GM18519 (cell line): ENCODE results near the gene GPX4.
"Not testable (repeated sequence)": the region's sequence is repeated elsewhere in the genome, so short reads cannot be mapped to it uniquely, and the experiment has no call there.

Experiments used
- ATAC-seq: cut with Tn5 transposase; IDR thresholded peaks from one replicate; pipeline ENCODE4 v1.9.1; 2021; ENCODE audit warnings: mild to moderate bottlenecking, moderate library complexity; ENCODE audit not compliant: unreplicated experiment, low FRiP score

Gene GPX4

GRCh38 chr19:1128106-1128505 is 24.3 kb downstream of the GPX4 start:
- ATAC-seq, result no peak

- not testable (repeated sequence) for ATAC-seq
Measured at GRCh38 chr19:1129084-1129483, 25.3 kb downstream of the GPX4 start.

- ATAC-seq, result no peak
Measured at GRCh38 chr19:1129535-1129934, 25.7 kb downstream of the GPX4 start.

- no peak for ATAC-seq
Measured at GRCh38 chr19:1130771-1131717, 27.2 kb downstream of the GPX4 start.

- ATAC-seq, result no peak
Measured at GRCh38 chr19:1131718-1132551, 28.1 kb downstream of the GPX4 start.

GRCh38 chr19:1132552-1133383 is 29.0 kb downstream of the GPX4 start:
- ATAC-seq, result no peak

- no peak for ATAC-seq
Measured at GRCh38 chr19:1133471-1133929, 29.7 kb downstream of the GPX4 start.

- no peak for ATAC-seq
Measured at GRCh38 chr19:1134431-1134830, 30.6 kb downstream of the GPX4 start.

GRCh38 chr19:1135454-1135853 is 31.7 kb downstream of the GPX4 start:
- ATAC-seq, result no peak

GRCh38 chr19:1136201-1136600 is 32.4 kb downstream of the GPX4 start:
- ATAC-seq, result no peak

GRCh38 chr19:1136621-1137317 is 33.0 kb downstream of the GPX4 start:
- no peak for ATAC-seq

GRCh38 chr19:1138121-1138520 is 34.3 kb downstream of the GPX4 start:
- ATAC-seq, result no peak

GRCh38 chr19:1139126-1139525 is 35.3 kb downstream of the GPX4 start:
- no peak for ATAC-seq

GRCh38 chr19:1140272-1141027 is 36.7 kb downstream of the GPX4 start:
- no peak for ATAC-seq

GRCh38 chr19:1141944-1142343 is 38.1 kb downstream of the GPX4 start:
- no peak for ATAC-seq

- ATAC-seq, result no peak
Measured at GRCh38 chr19:1143828-1144399, 40.1 kb downstream of the GPX4 start.

- no peak for ATAC-seq
Measured at GRCh38 chr19:1144741-1145140, 40.9 kb downstream of the GPX4 start.

- no peak for ATAC-seq
Measured at GRCh38 chr19:1145635-1146411, 42.0 kb downstream of the GPX4 start.
